ENCODE results near the gene BCL11A. TPM values are rescaled to one million over a fixed set of nuclear protein-coding genes. Genes with fewer than 3 reads are reported as not detected.

Gene BCL11A
- total RNA-seq, 4 donors from 2014 or later = 1.5 to 8.8 (median 3.2) TPM

DNA sequence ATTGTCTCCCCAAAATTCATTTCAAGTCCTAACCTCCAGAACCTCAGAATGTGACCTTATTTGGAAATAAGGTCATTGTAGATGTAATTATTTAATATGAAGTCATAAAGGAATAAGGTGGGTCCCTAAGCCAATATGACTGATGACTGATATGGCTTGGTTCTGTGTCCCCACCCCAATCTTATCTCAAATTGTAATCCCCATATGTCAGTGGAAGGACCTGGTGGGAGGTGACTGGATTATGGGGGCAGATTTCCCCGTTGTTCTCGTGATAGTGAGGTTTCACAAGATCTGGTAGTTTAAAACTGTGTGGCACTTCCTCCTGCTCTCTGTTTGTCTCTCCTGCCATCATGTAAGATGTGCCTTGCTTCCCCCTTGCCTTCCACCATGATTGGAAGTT, 43.0 kb upstream of the BCL11A start:
- H3K27ac ChIP-seq = no peak overlapping the region
- H3K36me3 ChIP-seq = no peaks in the 10 kb centered on the region
- H3K4me3 ChIP-seq = no peak overlapping the region
- no peaks in the 10 kb centered on the region for H3K4me1 ChIP-seq
- no peaks in the 10 kb centered on the region for H3K27me3 ChIP-seq
- DNase-seq = no peak
- no peak for TF ChIP-seq POLR2A (IDR thresholded peaks at IDR 0.05)
- TF ChIP-seq, protein P1, sequence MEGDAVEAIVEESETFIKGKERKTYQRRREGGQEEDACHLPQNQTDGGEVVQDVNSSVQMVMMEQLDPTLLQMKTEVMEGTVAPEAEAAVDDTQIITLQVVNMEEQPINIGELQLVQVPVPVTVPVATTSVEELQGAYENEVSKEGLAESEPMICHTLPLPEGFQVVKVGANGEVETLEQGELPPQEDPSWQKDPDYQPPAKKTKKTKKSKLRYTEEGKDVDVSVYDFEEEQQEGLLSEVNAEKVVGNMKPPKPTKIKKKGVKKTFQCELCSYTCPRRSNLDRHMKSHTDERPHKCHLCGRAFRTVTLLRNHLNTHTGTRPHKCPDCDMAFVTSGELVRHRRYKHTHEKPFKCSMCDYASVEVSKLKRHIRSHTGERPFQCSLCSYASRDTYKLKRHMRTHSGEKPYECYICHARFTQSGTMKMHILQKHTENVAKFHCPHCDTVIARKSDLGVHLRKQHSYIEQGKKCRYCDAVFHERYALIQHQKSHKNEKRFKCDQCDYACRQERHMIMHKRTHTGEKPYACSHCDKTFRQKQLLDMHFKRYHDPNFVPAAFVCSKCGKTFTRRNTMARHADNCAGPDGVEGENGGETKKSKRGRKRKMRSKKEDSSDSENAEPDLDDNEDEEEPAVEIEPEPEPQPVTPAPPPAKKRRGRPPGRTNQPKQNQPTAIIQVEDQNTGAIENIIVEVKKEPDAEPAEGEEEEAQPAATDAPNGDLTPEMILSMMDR (IDR thresholded peaks at IDR 0.05) = no peak
- peaks cover 0 to 3% of the 10 kb centered on the region in 2 donors for H3K9me3 ChIP-seq
- intact Hi-C loops (cut with DNase I; ENCODE audit: low total_unique reads) = no loop called here

DNA sequence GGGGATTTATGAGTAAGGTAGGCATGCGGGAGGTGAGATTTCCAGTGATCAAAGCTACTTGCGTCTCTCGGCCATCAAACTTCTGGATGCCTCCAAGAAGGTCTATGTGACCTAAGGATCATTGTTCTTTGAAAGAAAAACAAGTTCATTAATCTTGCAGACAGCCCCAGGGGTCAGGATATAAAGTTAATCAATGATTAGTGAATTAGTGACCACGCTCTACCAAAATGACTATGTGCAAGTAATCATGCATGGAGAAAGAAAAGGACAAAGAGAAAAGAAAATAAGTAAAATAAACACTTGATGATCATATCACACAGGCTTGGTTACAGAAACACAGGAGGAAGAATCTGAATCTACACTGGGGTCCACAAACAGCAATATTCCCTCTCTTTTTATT, 42.5 kb upstream of the BCL11A start:
- Histone ChIP-seq H3K4me1 (no peaks in the 10 kb centered on the region), H3K4me3 (no peak overlapping the region), H3K27me3 (no peaks in the 10 kb centered on the region), H3K27ac (no peak overlapping the region), H3K9me3 (peaks cover 0 to 3% of the 10 kb centered on the region in 2 donors), H3K36me3 (no peaks in the 10 kb centered on the region)
- TF ChIP-seq, protein P1 (IDR thresholded peaks at IDR 0.05) = no peak
- TF ChIP-seq POLR2A (IDR thresholded peaks at IDR 0.05) = no peak
- DNase-seq = no peak
- intact Hi-C loops (cut with DNase I; ENCODE audit: low total_unique reads) = no loop called here

DNA sequence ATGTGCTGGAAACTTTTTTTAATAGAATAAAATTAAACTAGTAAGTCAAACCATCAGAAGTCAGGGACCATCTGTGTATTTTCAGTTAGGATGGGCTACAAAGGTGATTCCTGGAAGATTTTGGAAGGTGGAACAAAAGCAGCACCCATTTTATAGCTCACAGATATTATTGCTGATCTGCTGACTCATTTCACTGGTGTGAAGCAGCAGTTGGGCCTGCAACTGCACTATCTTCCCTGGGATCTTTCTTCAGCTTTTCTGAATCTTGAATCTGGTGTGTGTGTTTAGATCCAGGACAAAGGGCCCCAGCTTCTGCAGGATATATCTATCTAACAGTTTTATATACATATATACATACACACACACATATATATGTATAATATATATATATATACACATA, 35.6 kb upstream of the BCL11A start:
- Histone ChIP-seq H3K4me3 (no peak overlapping the region), H3K9me3 (peaks cover 0 to 3% of the 10 kb centered on the region in 2 donors), H3K27ac (no peak overlapping the region), H3K4me1 (no peaks in the 10 kb centered on the region), H3K36me3 (no peaks in the 10 kb centered on the region), H3K27me3 (no peaks in the 10 kb centered on the region)
- intact Hi-C loops (cut with DNase I; ENCODE audit: low total_unique reads) = no loop called here
- DNase-seq = no peak
- no peak for TF ChIP-seq POLR2A (IDR thresholded peaks at IDR 0.05)
- TF ChIP-seq, protein P1 (IDR thresholded peaks at IDR 0.05) = no peak

DNA sequence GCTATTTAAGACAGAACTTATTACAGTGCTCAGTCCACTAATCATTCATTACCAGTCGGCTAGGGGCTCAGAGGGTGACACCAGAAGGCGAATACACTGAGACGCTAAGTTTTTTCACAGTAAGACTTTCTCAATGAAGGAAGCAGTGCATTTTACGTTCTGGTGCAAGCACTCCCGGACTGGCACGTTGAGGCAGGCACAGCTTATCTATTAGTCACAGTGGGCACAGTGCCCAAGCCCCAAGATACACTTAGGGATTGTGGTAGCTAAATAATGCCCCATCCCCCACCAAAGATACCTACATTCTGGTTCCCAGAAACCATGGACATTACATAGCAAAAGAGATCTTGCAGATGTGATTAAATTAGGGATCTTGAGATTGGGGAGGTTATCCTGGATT, 32.6 kb upstream of the BCL11A start:
- Histone ChIP-seq H3K36me3 (no peaks in the 10 kb centered on the region), H3K9me3 (no peaks in the 10 kb centered on the region), H3K4me3 (no peak overlapping the region), H3K4me1 (no peaks in the 10 kb centered on the region), H3K27me3 (peaks cover 0 to 4% of the 10 kb centered on the region in 2 donors), H3K27ac (no peak overlapping the region)
- TF ChIP-seq, protein P1 (IDR thresholded peaks at IDR 0.05) = no peak
- no peak for TF ChIP-seq POLR2A (IDR thresholded peaks at IDR 0.05)
- DNase-seq = no peak
- intact Hi-C loops (cut with DNase I; ENCODE audit: low total_unique reads) = no loop called here

DNA sequence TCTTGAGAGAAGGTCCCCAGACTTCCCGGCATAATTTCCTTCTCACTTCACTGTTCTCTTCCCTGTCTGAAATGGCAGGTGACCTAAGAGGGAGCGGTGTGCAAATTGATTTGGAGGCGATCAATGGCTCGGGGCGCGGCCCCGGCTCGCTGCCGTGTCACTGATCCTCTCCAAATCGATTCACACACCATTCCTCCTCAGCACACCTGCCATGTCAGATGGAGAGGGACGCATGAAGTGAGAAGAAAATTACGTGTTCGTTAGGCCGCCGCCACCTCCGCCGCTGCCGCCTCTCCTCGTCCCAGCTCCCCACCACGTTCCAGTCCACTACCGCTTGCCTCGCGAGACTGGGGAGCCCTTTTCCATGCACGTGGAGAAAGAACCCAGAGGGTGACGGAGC, 31.8 kb upstream of the BCL11A start:
- intact Hi-C loops (cut with DNase I; ENCODE audit: low total_unique reads) = no loop called here
- Histone ChIP-seq H3K36me3 (no peaks in the 10 kb centered on the region), H3K4me3 (no peak overlapping the region), H3K27me3 (peaks cover 0 to 4% of the 10 kb centered on the region in 2 donors), H3K4me1 (no peaks in the 10 kb centered on the region), H3K9me3 (no peaks in the 10 kb centered on the region), H3K27ac (no peak overlapping the region)
- no peak for TF ChIP-seq POLR2A (IDR thresholded peaks at IDR 0.05)
- TF ChIP-seq, protein P1 (IDR thresholded peaks at IDR 0.05) = no peak
- DNase-seq = no peak
